ENCODE results near the gene FIP1L1. TPM values are rescaled to one million over a fixed set of nuclear protein-coding genes. Genes with fewer than 3 reads are reported as not detected.

Gene FIP1L1
- total and polyA plus RNA-seq, 9 of the 15 experiments (the other 6 are each of a cell fraction or from before 2014, with no cell fraction given) = 34.6 to 137 (median 72.0) TPM

- no peaks in the 10 kb centered on the region for H3K36me3 ChIP-seq (ENCODE audit: control insufficient read depth, insufficient read depth, low read length)
- no peak overlapping the region for H3K4me3 ChIP-seq
- 7% methylated on average over 1 of the region's 1 CpG for WGBS (ENCODE audit: insufficient coverage, low coverage, missing lambda C conversion rate)
- ATAC-seq (no peak), FAIRE-seq (no peak), DNase-seq (ENCODE audit: extremely low read depth in 1 of 4, low spot score in 3 of 4) (no peak)
- in situ Hi-C loops (cut with MboI) = no loop called here
- H3K27me3 ChIP-seq (ENCODE audit: control insufficient read depth in 2 of 2, insufficient read depth in 2 of 2, low read length in 2 of 2) = no peaks in the 10 kb centered on the region
- CTCF ChIA-PET (ENCODE audit: low intra/inter-chr PET ratio) = no interaction called here
- no peaks in the 10 kb centered on the region for H3K79me2 ChIP-seq (ENCODE audit: control insufficient read depth, insufficient read depth, low read length)
- no peaks in the 10 kb centered on the region for H3K9me1 ChIP-seq (ENCODE audit: control insufficient read depth, insufficient read depth, low read length)
- no TSS peak for BruUV-seq (replicated peaks)
- POLR2A ChIA-PET = interaction anchor here (1.2 kb wide), 1 partner anchor 15 kb away, joined by 3 read pairs; no protein-coding TSS in a partner anchor
- H3K9ac ChIP-seq (ENCODE audit: insufficient read depth in 1 of 2, low read depth in 2 of 2, low read length in 2 of 2) = no peak overlapping the region
- H3K4me2 ChIP-seq (ENCODE audit: insufficient read depth, low read length) = no peak overlapping the region
- intact Hi-C loops (cut with micrococcal nuclease) = loop anchor here (10.0 kb wide), 1 partner anchor 307 kb away; no protein-coding TSS in a partner anchor
- H2AFZ ChIP-seq (ENCODE audit: low read depth, low read length) = no peak overlapping the region
- TF ChIP-seq KAT8 (IDR thresholded peaks at IDR 0.05; ENCODE audit: low read depth) (no peak), KDM1A (IDR thresholded peaks at IDR 0.05) (no peak)
- no peaks in the 10 kb centered on the region for H4K20me1 ChIP-seq (replicated peaks; ENCODE audit: control insufficient read depth, insufficient read depth, low read length)
- no peak overlapping the region for H3K27ac ChIP-seq (ENCODE audit: extremely low read depth, low read depth, low read length)
- peaks cover 0 to 2% of the 10 kb centered on the region in 2 experiments; a peak in 1 of 5 replicates for H3K4me1 ChIP-seq (replicated peaks in 1 of 2; ENCODE audit: control insufficient read depth in 2 of 2, insufficient read depth in 2 of 2, low read length in 2 of 2)
- H3K9me3 ChIP-seq (replicated peaks; ENCODE audit: control insufficient read depth, insufficient read depth, low read depth, low read length) = no peaks in the 10 kb centered on the region
These were observed 124.7 kb downstream of the FIP1L1 start for GRCh38 chr4:53502094-53502493.

GRCh38 chr4:53505947-53506346, 128.5 kb downstream of the FIP1L1 start:
- WGBS (ENCODE audit: insufficient coverage, low coverage, missing lambda C conversion rate) = 12% methylated on average over 2 of the region's 2 CpGs
- peak in 1 of 4 experiments; percentile 9 for DNase-seq (ENCODE audit: extremely low read depth in 1 of 4, low spot score in 3 of 4)
- no peaks in the 10 kb centered on the region for H3K79me2 ChIP-seq (ENCODE audit: control insufficient read depth, insufficient read depth, low read length)
- TF ChIP-seq RBM25 (IDR thresholded peaks at IDR 0.05; ENCODE audit: low read depth, low read length, severe bottlenecking) (peak; percentile 75), MNT (conservative IDR thresholded peaks at IDR 0.05) (no peak), ZNF668 (CRISPR knock-in tag; IDR thresholded peaks at IDR 0.05) (no peak), CTCF (IDR thresholded peaks at IDR 0.05 in 2 of 3, conservative IDR thresholded peaks at IDR 0.05 in 1 of 3; ENCODE audit: insufficient read depth in 2 of 3, low read depth in 1 of 3, low read length in 3 of 3) (peak in 1 of 3 experiments; percentile 22; a peak in 1 of 6 replicates), E4F1 (CRISPR knock-in tag; IDR thresholded peaks at IDR 0.05; ENCODE audit: borderline replicate concordance) (no peak), RAD21 (CRISPR knock-in tag; conservative IDR thresholded peaks at IDR 0.05 in 1 of 2, IDR thresholded peaks at IDR 0.05 in 1 of 2) (peak in 1 of 2 experiments; percentile 15; a peak in 1 of 4 replicates)
- no peak overlapping the region for H3K4me2 ChIP-seq (ENCODE audit: insufficient read depth, low read length)
- no peaks in the 10 kb centered on the region for H3K9me3 ChIP-seq (replicated peaks; ENCODE audit: control insufficient read depth, insufficient read depth, low read depth, low read length)
- H3K4me3 ChIP-seq = no peak overlapping the region
- no peaks in the 10 kb centered on the region for H3K27me3 ChIP-seq (ENCODE audit: control insufficient read depth in 2 of 2, insufficient read depth in 2 of 2, low read length in 2 of 2)
- in situ Hi-C loops (cut with MboI) = no loop called here
- no peak overlapping the region for H2AFZ ChIP-seq (ENCODE audit: low read depth, low read length)
- no peak for FAIRE-seq
- peaks cover 4 to 11% of the 10 kb centered on the region in 2 experiments for H3K4me1 ChIP-seq (replicated peaks in 1 of 2; ENCODE audit: control insufficient read depth in 2 of 2, insufficient read depth in 2 of 2, low read length in 2 of 2)
- POLR2A ChIA-PET = interaction anchor here (0.8 kb wide), 1 partner anchor 12 kb away, joined by 3 read pairs; no protein-coding TSS in a partner anchor
- no peak; the same call in 2 of the 3 replicates for ATAC-seq
- intact Hi-C loops (cut with micrococcal nuclease) = loop anchor here (10.0 kb wide), 1 partner anchor 311 kb away; no protein-coding TSS in a partner anchor
- no peaks in the 10 kb centered on the region for H3K36me3 ChIP-seq (ENCODE audit: control insufficient read depth, insufficient read depth, low read length)
- BruUV-seq (replicated peaks) = no TSS peak
- CTCF ChIA-PET (ENCODE audit: low intra/inter-chr PET ratio) = no interaction called here
- H4K20me1 ChIP-seq (replicated peaks; ENCODE audit: control insufficient read depth, insufficient read depth, low read length) = no peaks in the 10 kb centered on the region
- H3K27ac ChIP-seq (ENCODE audit: extremely low read depth, low read depth, low read length) = no peak overlapping the region
- H3K9ac ChIP-seq (ENCODE audit: insufficient read depth in 1 of 2, low read depth in 2 of 2, low read length in 2 of 2) = no peak overlapping the region
- H3K9me1 ChIP-seq (ENCODE audit: control insufficient read depth, insufficient read depth, low read length) = no peaks in the 10 kb centered on the region

Measured in K562 (cell line).